ENCODE measurements around the gene NOL7.

The NOL7 gene

GRCh38 chr6:13586603-13587542 lies 28.3 kb upstream of the NOL7 start:
- Mint-ChIP-seq H3K36me3 (peaks cover 5% of the 10 kb centered on the region), H3K4me3 (no peak overlapping the region), H3K9me3 (no peaks in the 10 kb centered on the region), H3K27ac (no peak overlapping the region), H3K27me3 (no peaks in the 10 kb centered on the region), H3K4me1 (no peaks in the 10 kb centered on the region)

DNA sequence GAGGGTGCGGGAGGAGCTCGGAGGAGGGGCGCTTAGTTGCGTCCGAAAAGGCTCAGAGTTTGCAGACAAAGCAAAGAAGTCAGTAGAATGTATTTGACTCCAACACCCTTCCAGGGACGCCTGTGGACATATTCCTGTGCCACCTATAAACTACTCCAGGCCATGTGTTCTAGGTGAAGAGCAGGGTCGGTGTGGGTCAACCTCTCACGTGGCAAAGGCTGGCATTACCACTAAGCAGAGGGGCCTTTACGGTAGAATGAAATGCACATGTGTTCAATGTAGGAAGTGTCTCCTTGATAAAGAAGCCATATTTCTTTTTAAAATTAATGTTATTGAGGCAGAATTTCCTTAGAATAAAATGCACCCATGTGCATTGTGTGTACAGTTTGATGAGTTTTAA lies 25.3 kb upstream of the NOL7 start:
- Mint-ChIP-seq H3K36me3 (peaks cover 6% of the 10 kb centered on the region), H3K27me3 (no peaks in the 10 kb centered on the region), H3K4me3 (no peak overlapping the region), H3K27ac (no peak overlapping the region), H3K9me3 (no peaks in the 10 kb centered on the region), H3K4me1 (no peaks in the 10 kb centered on the region)

DNA sequence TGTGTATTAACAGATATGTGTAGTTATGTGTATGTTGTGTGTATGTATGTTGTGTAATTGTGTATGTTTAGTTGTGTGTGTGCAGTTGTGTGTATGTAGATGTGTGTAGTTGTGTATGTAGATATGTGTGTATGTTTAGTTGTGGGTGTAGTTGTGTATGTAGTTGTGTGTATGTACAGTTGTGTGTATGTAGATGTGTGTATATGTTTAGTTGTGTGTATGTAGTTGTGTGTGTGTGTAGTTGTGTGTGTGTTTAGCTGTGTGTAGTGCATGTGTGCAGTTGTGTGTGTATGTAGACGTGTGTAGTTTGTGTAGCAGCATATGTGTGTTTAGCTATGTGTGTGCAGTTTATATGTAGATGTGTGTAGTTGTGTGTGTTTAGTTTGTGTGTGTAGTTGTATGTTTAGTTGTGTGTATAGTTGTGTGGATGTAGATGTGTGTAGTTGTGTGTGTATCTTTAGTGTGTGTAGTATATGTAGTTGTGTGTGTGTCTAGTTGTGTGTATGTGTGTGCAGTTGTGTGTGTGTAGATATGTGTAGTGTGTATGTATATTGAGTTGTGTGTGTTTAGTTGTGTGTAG lies 24.5 kb upstream of the NOL7 start:
- no peaks in the 10 kb centered on the region for H3K27me3 Mint-ChIP-seq
- H3K4me1 Mint-ChIP-seq = no peaks in the 10 kb centered on the region
- H3K9me3 Mint-ChIP-seq = no peaks in the 10 kb centered on the region
- no peak overlapping the region for H3K27ac Mint-ChIP-seq
- no peak overlapping the region for H3K4me3 Mint-ChIP-seq
- peaks cover 4% of the 10 kb centered on the region for H3K36me3 Mint-ChIP-seq

DNA sequence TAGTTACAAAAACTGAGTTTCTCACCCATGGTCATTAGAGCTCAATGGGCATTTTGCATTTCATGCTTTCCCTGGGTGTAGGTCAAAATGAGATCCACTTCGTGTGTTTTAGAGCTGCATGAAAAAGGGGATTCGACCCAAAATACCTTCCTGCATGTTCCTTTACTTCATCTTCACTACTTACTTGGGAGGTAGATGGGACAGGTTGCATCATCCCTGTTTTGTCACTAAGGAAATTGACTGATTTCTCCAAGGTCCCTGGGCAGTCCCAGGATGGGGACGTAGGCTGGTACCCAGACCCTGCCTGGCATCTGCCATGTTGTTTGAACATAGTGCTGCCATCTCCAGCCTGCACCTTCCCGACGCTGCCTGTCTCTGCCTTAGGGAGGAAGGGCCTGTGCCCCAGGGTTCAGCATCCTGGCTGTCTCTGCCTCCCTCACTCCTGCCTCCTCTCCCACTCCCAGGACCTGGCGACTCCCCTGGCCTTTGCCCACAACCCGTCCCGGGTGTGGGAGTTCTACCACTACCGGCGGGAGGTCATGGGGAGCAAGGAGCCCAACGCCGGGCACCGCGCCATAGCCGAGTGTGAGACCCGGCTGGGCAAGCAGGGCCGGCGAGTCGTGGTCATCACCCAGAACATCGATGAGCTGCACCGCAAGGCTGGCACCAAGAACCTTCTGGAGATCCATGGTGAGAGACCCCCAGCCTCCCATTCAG lies 23.8 kb upstream of the NOL7 start:
- Mint-ChIP-seq H3K4me1 (no peaks in the 10 kb centered on the region), H3K27me3 (no peaks in the 10 kb centered on the region), H3K27ac (no peak overlapping the region), H3K36me3 (peaks cover 2% of the 10 kb centered on the region), H3K9me3 (no peaks in the 10 kb centered on the region), H3K4me3 (no peak overlapping the region)

DNA sequence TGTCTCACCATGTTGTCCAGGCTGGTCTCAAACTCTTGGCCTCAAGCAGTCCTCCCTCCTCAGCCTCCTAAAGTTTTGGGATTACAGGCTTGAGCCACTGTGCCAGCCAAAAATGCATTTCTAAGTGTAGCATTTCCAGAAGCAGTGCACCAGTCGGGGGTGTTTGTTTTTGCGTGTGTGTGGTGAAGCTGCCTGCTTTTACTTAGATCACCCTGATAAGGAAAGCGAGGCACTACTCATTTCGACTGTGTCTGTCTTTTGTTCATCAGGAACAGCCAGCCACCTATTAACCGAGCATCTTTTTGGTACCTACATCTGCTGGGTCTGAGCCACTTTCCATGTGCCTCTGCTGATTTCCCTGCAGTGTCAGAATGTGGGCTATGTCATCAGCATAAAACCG lies 22.0 kb upstream of the NOL7 start:
- H3K9me3 Mint-ChIP-seq = no peaks in the 10 kb centered on the region

GRCh38 chr6:13593720-13594119 lies 21.4 kb upstream of the NOL7 start:
- Mint-ChIP-seq H3K36me3 (peaks cover 10% of the 10 kb centered on the region), H3K27me3 (no peaks in the 10 kb centered on the region), H3K9me3 (no peaks in the 10 kb centered on the region), H3K4me3 (no peak overlapping the region), H3K4me1 (no peaks in the 10 kb centered on the region), H3K27ac (no peak overlapping the region)

More for the DNA sequence above, 22.0 kb upstream of the NOL7 start:
- H3K36me3 Mint-ChIP-seq = peaks cover 8% of the 10 kb centered on the region
- H3K4me1 Mint-ChIP-seq = no peaks in the 10 kb centered on the region
- H3K4me3 Mint-ChIP-seq = no peak overlapping the region
- no peak overlapping the region for H3K27ac Mint-ChIP-seq
- H3K27me3 Mint-ChIP-seq = no peaks in the 10 kb centered on the region

DNA sequence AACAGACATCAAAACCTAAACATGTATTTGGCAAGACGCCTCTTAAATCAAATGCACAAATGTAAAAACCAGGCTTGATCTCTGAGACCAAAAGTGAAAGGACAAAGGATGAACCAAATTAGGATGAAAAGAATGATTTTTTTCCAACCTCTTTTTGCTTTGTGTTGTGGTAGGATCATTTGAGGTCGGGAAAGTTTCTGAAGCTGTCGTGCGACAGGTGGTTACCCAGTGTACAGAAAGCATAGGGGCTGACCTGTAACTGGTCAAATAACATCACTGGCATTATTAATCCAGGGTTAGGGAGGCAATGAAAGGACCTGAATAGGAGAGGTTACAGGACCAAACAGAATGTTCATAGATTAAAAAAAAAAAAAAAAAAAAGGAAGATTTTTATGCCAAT lies 18.1 kb upstream of the NOL7 start:
- Mint-ChIP-seq H3K36me3 (peaks cover 13% of the 10 kb centered on the region), H3K27ac (no peak overlapping the region), H3K9me3 (no peaks in the 10 kb centered on the region), H3K27me3 (no peaks in the 10 kb centered on the region), H3K4me3 (no peak overlapping the region), H3K4me1 (no peaks in the 10 kb centered on the region)

- Mint-ChIP-seq H3K36me3 (peaks cover 17% of the 10 kb centered on the region), H3K27me3 (no peaks in the 10 kb centered on the region)
Observed at GRCh38 chr6:13600036-13600435, 15.1 kb upstream of the NOL7 start.

DNA sequence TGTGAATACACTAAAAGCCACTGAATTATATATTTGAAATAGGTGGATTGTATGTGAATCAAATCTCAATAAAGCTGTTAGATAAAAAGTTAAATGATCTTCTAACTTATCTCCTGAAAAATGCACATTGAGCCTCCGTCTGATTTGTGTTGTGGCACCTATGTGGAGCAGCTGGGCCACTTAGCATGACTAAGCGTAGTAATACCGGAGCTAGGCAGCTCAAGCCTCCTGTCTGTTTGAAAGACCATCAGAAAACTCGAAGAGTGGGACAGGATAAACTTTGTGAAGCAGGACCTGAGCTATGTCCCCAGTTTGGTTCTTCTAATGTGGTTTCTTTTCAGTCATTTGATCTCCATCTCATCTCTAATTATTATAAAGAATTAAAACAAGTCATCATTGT lies 11.0 kb upstream of the NOL7 start:
- Mint-ChIP-seq H3K27ac (no peak overlapping the region), H3K27me3 (no peaks in the 10 kb centered on the region), H3K4me3 (no peak overlapping the region), H3K4me1 (no peaks in the 10 kb centered on the region), H3K9me3 (no peaks in the 10 kb centered on the region), H3K36me3 (peaks cover 9% of the 10 kb centered on the region)

More at GRCh38 chr6:13600036-13600435, 15.1 kb upstream of the NOL7 start:
- no peaks in the 10 kb centered on the region for H3K4me1 Mint-ChIP-seq
- no peak overlapping the region for H3K4me3 Mint-ChIP-seq
- no peak overlapping the region for H3K27ac Mint-ChIP-seq
- no peaks in the 10 kb centered on the region for H3K9me3 Mint-ChIP-seq

- H3K27me3 Mint-ChIP-seq = no peaks in the 10 kb centered on the region
- peaks cover 9% of the 10 kb centered on the region for H3K36me3 Mint-ChIP-seq
- no peak overlapping the region for H3K27ac Mint-ChIP-seq
- no peaks in the 10 kb centered on the region for H3K4me1 Mint-ChIP-seq
- no peaks in the 10 kb centered on the region for H3K9me3 Mint-ChIP-seq
- no peak overlapping the region for H3K4me3 Mint-ChIP-seq
Observed at GRCh38 chr6:13604546-13605416, 10.4 kb upstream of the NOL7 start.

- no peak overlapping the region for H3K4me3 Mint-ChIP-seq
- H3K27ac Mint-ChIP-seq = no peak overlapping the region
- H3K9me3 Mint-ChIP-seq = no peaks in the 10 kb centered on the region
- H3K36me3 Mint-ChIP-seq = peaks cover 9% of the 10 kb centered on the region
- H3K4me1 Mint-ChIP-seq = no peaks in the 10 kb centered on the region
- no peaks in the 10 kb centered on the region for H3K27me3 Mint-ChIP-seq
Observed at GRCh38 chr6:13605634-13606033, 9.5 kb upstream of the NOL7 start.

DNA sequence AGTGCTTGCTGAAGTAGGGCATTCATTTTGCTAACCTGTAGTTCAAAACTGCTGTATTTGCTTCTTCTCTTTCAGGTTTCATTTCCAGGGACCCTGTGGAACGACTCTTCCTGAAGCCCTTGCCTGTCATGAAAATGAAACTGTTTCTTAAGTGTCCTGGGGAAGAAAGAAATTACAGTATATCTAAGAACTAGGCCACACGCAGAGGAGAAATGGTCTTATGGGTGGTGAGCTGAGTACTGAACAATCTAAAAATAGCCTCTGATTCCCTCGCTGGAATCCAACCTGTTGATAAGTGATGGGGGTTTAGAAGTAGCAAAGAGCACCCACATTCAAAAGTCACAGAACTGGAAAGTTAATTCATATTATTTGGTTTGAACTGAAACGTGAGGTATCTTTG lies 3.4 kb upstream of the NOL7 start:
- Mint-ChIP-seq H3K36me3 (peaks cover 10% of the 10 kb centered on the region), H3K9me3 (no peaks in the 10 kb centered on the region), H3K27ac (peak overlapping the region; percentile 74), H3K27me3 (no peaks in the 10 kb centered on the region), H3K4me3 (no peak overlapping the region), H3K4me1 (peaks cover 21% of the 10 kb centered on the region)

- H3K4me1 Mint-ChIP-seq = peaks cover 33% of the 10 kb centered on the region
- no peak overlapping the region for H3K4me3 Mint-ChIP-seq
- H3K27me3 Mint-ChIP-seq = no peaks in the 10 kb centered on the region
- H3K36me3 Mint-ChIP-seq = peaks cover 18% of the 10 kb centered on the region
- no peaks in the 10 kb centered on the region for H3K9me3 Mint-ChIP-seq
- peak overlapping the region; percentile 1 for H3K27ac Mint-ChIP-seq
Observed at GRCh38 chr6:13613029-13613594, 2.0 kb upstream of the NOL7 start.

- Mint-ChIP-seq H3K27ac (peak overlapping the region; percentile 99), H3K4me1 (peaks cover 38% of the 10 kb centered on the region), H3K27me3 (no peaks in the 10 kb centered on the region), H3K4me3 (peak overlapping the region; percentile 96), H3K9me3 (no peaks in the 10 kb centered on the region), H3K36me3 (peaks cover 18% of the 10 kb centered on the region)
Observed at GRCh38 chr6:13614126-13614925, 809 bp upstream of the NOL7 start.
